Measurements from ENCODE around the gene DUSP22. TPM values are rescaled to one million over a fixed set of nuclear protein-coding genes. Genes with fewer than 3 reads are reported as not detected.

Gene DUSP22
- total RNA-seq, 1 donor from 2014 or later, result 40.0 TPM

DNA sequence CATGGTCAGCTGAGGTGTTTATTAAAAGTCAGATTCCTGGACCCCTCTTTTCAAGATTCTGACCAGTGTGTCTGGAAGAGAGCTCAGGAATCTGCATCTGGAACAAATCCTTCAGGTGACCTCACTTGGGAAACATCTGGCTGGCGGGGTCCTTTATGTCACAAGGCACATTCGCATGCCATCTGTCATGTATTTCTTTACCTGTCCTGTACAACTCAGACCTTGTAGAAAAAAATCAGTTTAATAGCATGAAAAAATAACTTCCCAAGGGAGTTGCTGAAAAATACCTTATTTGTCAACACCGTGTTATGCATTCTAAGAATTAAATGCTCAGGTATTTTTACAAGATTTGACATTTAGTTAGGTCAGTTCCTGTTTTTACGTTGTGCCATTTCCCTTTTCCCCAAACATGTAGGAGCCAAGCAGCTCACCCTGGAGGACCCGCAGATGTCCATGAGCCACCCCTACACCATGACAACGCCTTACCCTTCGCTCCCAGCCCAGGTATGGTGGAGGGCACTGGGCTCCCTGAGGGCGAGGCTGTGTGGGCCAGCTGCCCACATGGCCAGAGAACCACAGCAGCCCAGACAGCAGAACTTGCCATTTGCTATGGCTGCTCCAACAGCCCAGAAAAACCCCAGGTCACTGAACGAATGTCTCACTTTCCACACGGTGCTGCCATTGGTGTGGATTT lies 103.3 kb downstream of the DUSP22 start:
- Mint-ChIP-seq H3K4me3 (no peak overlapping the region), H3K36me3 (no peaks in the 10 kb centered on the region), H3K27ac (no peak overlapping the region), H3K9me3 (no peaks in the 10 kb centered on the region), H3K27me3 (ENCODE audit: insufficient read depth, low read depth) (peaks cover 39% of the 10 kb centered on the region), H3K4me1 (peaks cover 13% of the 10 kb centered on the region)
- no peaks in the 10 kb centered on the region for H3K36me3 ChIP-seq
- H3K4me2 ChIP-seq, result no peak overlapping the region
- peaks cover 13% of the 10 kb centered on the region for H3F3A ChIP-seq (ENCODE audit: low read depth)
- no peak overlapping the region for H3K9ac ChIP-seq
- peaks cover 81% of the 10 kb centered on the region for H3K27me3 ChIP-seq
- H3K4me3 ChIP-seq, result no peak overlapping the region
- no peak for DNase-seq (ENCODE audit: low spot score)
- peaks cover 4% of the 10 kb centered on the region for H3K4me1 ChIP-seq
- peaks cover 17% of the 10 kb centered on the region for H4K20me1 ChIP-seq (ENCODE audit: low read depth)
- H2AFZ ChIP-seq (replicated peaks), result no peak overlapping the region
- no peaks in the 10 kb centered on the region for H3K79me2 ChIP-seq (ENCODE audit: low read depth)
- H3K27ac ChIP-seq, result no peak overlapping the region
- TF ChIP-seq EZH2phosphoT487 (IDR thresholded peaks at IDR 0.05), result no peak
- TF ChIP-seq, protein P1, sequence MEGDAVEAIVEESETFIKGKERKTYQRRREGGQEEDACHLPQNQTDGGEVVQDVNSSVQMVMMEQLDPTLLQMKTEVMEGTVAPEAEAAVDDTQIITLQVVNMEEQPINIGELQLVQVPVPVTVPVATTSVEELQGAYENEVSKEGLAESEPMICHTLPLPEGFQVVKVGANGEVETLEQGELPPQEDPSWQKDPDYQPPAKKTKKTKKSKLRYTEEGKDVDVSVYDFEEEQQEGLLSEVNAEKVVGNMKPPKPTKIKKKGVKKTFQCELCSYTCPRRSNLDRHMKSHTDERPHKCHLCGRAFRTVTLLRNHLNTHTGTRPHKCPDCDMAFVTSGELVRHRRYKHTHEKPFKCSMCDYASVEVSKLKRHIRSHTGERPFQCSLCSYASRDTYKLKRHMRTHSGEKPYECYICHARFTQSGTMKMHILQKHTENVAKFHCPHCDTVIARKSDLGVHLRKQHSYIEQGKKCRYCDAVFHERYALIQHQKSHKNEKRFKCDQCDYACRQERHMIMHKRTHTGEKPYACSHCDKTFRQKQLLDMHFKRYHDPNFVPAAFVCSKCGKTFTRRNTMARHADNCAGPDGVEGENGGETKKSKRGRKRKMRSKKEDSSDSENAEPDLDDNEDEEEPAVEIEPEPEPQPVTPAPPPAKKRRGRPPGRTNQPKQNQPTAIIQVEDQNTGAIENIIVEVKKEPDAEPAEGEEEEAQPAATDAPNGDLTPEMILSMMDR (IDR thresholded peaks at IDR 0.05), result no peak
- no peak for TF ChIP-seq EZH2 (IDR thresholded peaks at IDR 0.05)
- no peaks in the 10 kb centered on the region for H3K9me3 ChIP-seq (ENCODE audit: low read depth)

DNA sequence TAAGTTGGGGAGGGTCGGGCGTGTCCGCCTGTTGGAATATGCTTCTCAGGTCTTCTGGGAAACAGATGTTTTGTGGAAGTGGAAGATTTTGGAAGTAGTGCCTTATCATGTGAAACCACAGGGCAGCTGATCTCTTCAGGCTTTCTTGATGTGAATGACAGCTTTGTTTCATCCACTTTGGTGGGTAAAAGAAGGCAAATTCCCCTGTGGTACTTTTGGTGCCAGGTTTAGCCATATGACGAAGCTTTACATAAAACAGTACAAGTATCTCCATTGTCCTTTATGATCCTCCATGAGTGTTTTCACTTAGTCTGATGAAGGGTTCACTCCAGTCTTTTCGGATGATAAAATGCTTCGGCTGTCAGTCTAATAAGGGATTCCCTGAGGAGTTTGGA lies 103.8 kb downstream of the DUSP22 start:
- H3K4me2 ChIP-seq, result no peak overlapping the region
- H3K9me3 ChIP-seq (ENCODE audit: low read depth), result no peaks in the 10 kb centered on the region
- no peaks in the 10 kb centered on the region for H3K79me2 ChIP-seq (ENCODE audit: low read depth)
- H3K4me1 Mint-ChIP-seq, result peaks cover 8% of the 10 kb centered on the region
- DNase-seq (ENCODE audit: low spot score), result no peak
- H3K27ac Mint-ChIP-seq, result no peak overlapping the region
- TF ChIP-seq EZH2phosphoT487 (IDR thresholded peaks at IDR 0.05) (no peak), EZH2 (IDR thresholded peaks at IDR 0.05) (no peak)
- TF ChIP-seq, protein P1 (IDR thresholded peaks at IDR 0.05), result no peak
- peaks cover 75% of the 10 kb centered on the region for H3K27me3 ChIP-seq
- H3K4me1 ChIP-seq, result peaks cover 4% of the 10 kb centered on the region
- H3K36me3 ChIP-seq, result no peaks in the 10 kb centered on the region
- H3K27me3 Mint-ChIP-seq (ENCODE audit: insufficient read depth, low read depth), result peaks cover 35% of the 10 kb centered on the region
- no peak overlapping the region for H3K27ac ChIP-seq
- H3K4me3 ChIP-seq, result no peak overlapping the region
- H3K9ac ChIP-seq, result no peak overlapping the region
- no peaks in the 10 kb centered on the region for H3K9me3 Mint-ChIP-seq
- H3K4me3 Mint-ChIP-seq, result no peak overlapping the region
- peaks cover 14% of the 10 kb centered on the region for H4K20me1 ChIP-seq (ENCODE audit: low read depth)
- H3K36me3 Mint-ChIP-seq, result no peaks in the 10 kb centered on the region
- H2AFZ ChIP-seq (replicated peaks), result no peak overlapping the region
- peaks cover 7% of the 10 kb centered on the region for H3F3A ChIP-seq (ENCODE audit: low read depth)

DNA sequence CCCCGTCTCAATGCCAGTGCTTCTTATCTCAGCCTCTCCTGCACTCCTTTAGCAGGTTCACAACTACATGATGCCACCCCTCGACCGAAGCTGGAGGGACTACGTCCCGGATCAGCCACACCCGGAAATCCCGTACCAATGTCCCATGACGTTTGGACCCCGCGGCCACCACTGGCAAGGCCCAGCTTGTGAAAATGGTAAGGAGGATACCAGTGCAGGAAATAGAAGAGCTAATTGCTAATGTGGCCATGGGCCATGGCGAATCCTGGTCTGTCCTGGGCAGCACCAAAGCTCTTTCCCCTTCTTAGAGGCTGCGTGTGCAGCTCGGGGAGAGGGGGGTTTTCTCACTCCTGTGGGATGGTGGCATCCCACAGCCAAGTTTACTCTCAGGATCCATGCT lies 104.8 kb downstream of the DUSP22 start:
- Histone ChIP-seq H3K4me2 (no peak overlapping the region), H3F3A (ENCODE audit: low read depth) (no peaks in the 10 kb centered on the region), H3K27ac (no peak overlapping the region), H3K4me3 (no peak overlapping the region), H4K20me1 (ENCODE audit: low read depth) (peaks cover 10% of the 10 kb centered on the region), H2AFZ (replicated peaks) (no peak overlapping the region), H3K27me3 (peaks cover 66% of the 10 kb centered on the region), H3K36me3 (no peaks in the 10 kb centered on the region), H3K9me3 (ENCODE audit: low read depth) (no peaks in the 10 kb centered on the region), H3K79me2 (ENCODE audit: low read depth) (no peaks in the 10 kb centered on the region), H3K9ac (no peak overlapping the region), H3K4me1 (peaks cover 4% of the 10 kb centered on the region)
- no peaks in the 10 kb centered on the region for H3K9me3 Mint-ChIP-seq
- peaks cover 7% of the 10 kb centered on the region for H3K4me1 Mint-ChIP-seq
- peaks cover 31% of the 10 kb centered on the region for H3K27me3 Mint-ChIP-seq (ENCODE audit: insufficient read depth, low read depth)
- DNase-seq (ENCODE audit: low spot score), result no peak
- TF ChIP-seq EZH2phosphoT487 (IDR thresholded peaks at IDR 0.05) (no peak), EZH2 (IDR thresholded peaks at IDR 0.05) (no peak)
- TF ChIP-seq, protein P1 (IDR thresholded peaks at IDR 0.05), result no peak
- no peak overlapping the region for H3K4me3 Mint-ChIP-seq
- H3K27ac Mint-ChIP-seq, result no peak overlapping the region
- H3K36me3 Mint-ChIP-seq, result no peaks in the 10 kb centered on the region
